ENCODE results near the gene LRRC4B.
"Not testable (repeated sequence)": the region's sequence is repeated elsewhere in the genome, so short reads cannot be mapped to it uniquely, and the experiment has no call there.

Gene LRRC4B

GRCh38 chr19:50567882-50568727, at the start of gene LRRC4B:
Gene LRRC4B (minus strand): TSS chr19:50568435. CDS start chr19:50548838, 19,597 bp downstream.
- Mint-ChIP-seq H3K27me3 (ENCODE audit: low read depth) (peaks cover 46% of the 10 kb centered on the region), H3K4me3 (no peak within 1 kb of the TSS), H3K36me3 (ENCODE audit: low read depth) (no peaks in the 10 kb centered on the region), H3K9me3 (no peaks in the 10 kb centered on the region), H3K27ac (no peak within 1 kb of the TSS), H3K4me1 (ENCODE audit: low read depth) (peaks cover 9% of the 10 kb centered on the region)

- H3K4me3 Mint-ChIP-seq; H3K9me3 Mint-ChIP-seq; H3K27ac Mint-ChIP-seq; H3K36me3 Mint-ChIP-seq (ENCODE audit: low read depth); H3K27me3 Mint-ChIP-seq (ENCODE audit: low read depth); H3K4me1 Mint-ChIP-seq (ENCODE audit: low read depth): not testable (repeated sequence)
Measured at GRCh38 chr19:50612504-50613404, 44.5 kb upstream of the LRRC4B start.

- Mint-ChIP-seq H3K4me3 (peak overlapping the region; percentile 18), H3K4me1 (ENCODE audit: low read depth) (peaks cover 5% of the 10 kb centered on the region), H3K9me3 (peaks cover 12% of the 10 kb centered on the region), H3K27ac (no peak overlapping the region), H3K27me3 (ENCODE audit: low read depth) (peaks cover 9% of the 10 kb centered on the region), H3K36me3 (ENCODE audit: low read depth) (no peaks in the 10 kb centered on the region)
Measured at GRCh38 chr19:50607874-50608785, 39.9 kb upstream of the LRRC4B start.

- H3K36me3 Mint-ChIP-seq (ENCODE audit: low read depth) = no peaks in the 10 kb centered on the region
- no peak overlapping the region for H3K4me3 Mint-ChIP-seq
- H3K27me3 Mint-ChIP-seq (ENCODE audit: low read depth) = peaks cover 15% of the 10 kb centered on the region
- peaks cover 12% of the 10 kb centered on the region for H3K9me3 Mint-ChIP-seq
- peaks cover 5% of the 10 kb centered on the region for H3K4me1 Mint-ChIP-seq (ENCODE audit: low read depth)
- no peak overlapping the region for H3K27ac Mint-ChIP-seq
Measured at GRCh38 chr19:50607388-50607787, 39.2 kb upstream of the LRRC4B start.

GRCh38 chr19:50606059-50606836, 38.0 kb upstream of the LRRC4B start:
- H3K4me3 Mint-ChIP-seq; H3K36me3 Mint-ChIP-seq (ENCODE audit: low read depth); H3K4me1 Mint-ChIP-seq (ENCODE audit: low read depth); H3K27ac Mint-ChIP-seq: not testable (repeated sequence)
- Mint-ChIP-seq H3K9me3 (peaks cover 12% of the 10 kb centered on the region), H3K27me3 (ENCODE audit: low read depth) (peaks cover 24% of the 10 kb centered on the region)

GRCh38 chr19:50604264-50605073, 36.2 kb upstream of the LRRC4B start:
- H3K36me3 Mint-ChIP-seq (ENCODE audit: low read depth); H3K27ac Mint-ChIP-seq; H3K4me3 Mint-ChIP-seq; H3K4me1 Mint-ChIP-seq (ENCODE audit: low read depth): not testable (repeated sequence)
- Mint-ChIP-seq H3K27me3 (ENCODE audit: low read depth) (peaks cover 24% of the 10 kb centered on the region), H3K9me3 (peaks cover 12% of the 10 kb centered on the region)

- Mint-ChIP-seq H3K4me1 (ENCODE audit: low read depth) (peaks cover 1% of the 10 kb centered on the region), H3K27ac (no peak overlapping the region), H3K9me3 (peaks cover 8% of the 10 kb centered on the region)
Measured at GRCh38 chr19:50602935-50603334, 34.7 kb upstream of the LRRC4B start.

GRCh38 chr19:50602496-50602895, 34.3 kb upstream of the LRRC4B start:
- H3K9me3 Mint-ChIP-seq = peaks cover 5% of the 10 kb centered on the region
- peaks cover 1% of the 10 kb centered on the region for H3K4me1 Mint-ChIP-seq (ENCODE audit: low read depth)
- H3K27me3 Mint-ChIP-seq (ENCODE audit: low read depth) = peaks cover 19% of the 10 kb centered on the region
- H3K36me3 Mint-ChIP-seq (ENCODE audit: low read depth) = no peaks in the 10 kb centered on the region
- no peak overlapping the region for H3K27ac Mint-ChIP-seq
- H3K4me3 Mint-ChIP-seq = no peak overlapping the region

More at GRCh38 chr19:50602935-50603334, 34.7 kb upstream of the LRRC4B start:
- H3K27me3 Mint-ChIP-seq (ENCODE audit: low read depth) = peaks cover 19% of the 10 kb centered on the region
- H3K36me3 Mint-ChIP-seq (ENCODE audit: low read depth) = no peaks in the 10 kb centered on the region
- H3K4me3 Mint-ChIP-seq = no peak overlapping the region

- Mint-ChIP-seq H3K4me1 (ENCODE audit: low read depth) (peaks cover 1% of the 10 kb centered on the region), H3K36me3 (ENCODE audit: low read depth) (no peaks in the 10 kb centered on the region), H3K27me3 (ENCODE audit: low read depth) (peaks cover 16% of the 10 kb centered on the region), H3K4me3 (no peak overlapping the region), H3K9me3 (peaks cover under 1% of the 10 kb centered on the region), H3K27ac (no peak overlapping the region)
Measured at GRCh38 chr19:50602089-50602422, 33.8 kb upstream of the LRRC4B start.

- Mint-ChIP-seq H3K36me3 (ENCODE audit: low read depth) (no peaks in the 10 kb centered on the region), H3K9me3 (no peaks in the 10 kb centered on the region), H3K27me3 (ENCODE audit: low read depth) (peaks cover 16% of the 10 kb centered on the region), H3K4me3 (no peak overlapping the region), H3K4me1 (ENCODE audit: low read depth) (peaks cover 1% of the 10 kb centered on the region), H3K27ac (no peak overlapping the region)
Measured at GRCh38 chr19:50601407-50602088, 33.3 kb upstream of the LRRC4B start.

GRCh38 chr19:50599427-50599826, 31.2 kb upstream of the LRRC4B start:
- no peak overlapping the region for H3K27ac Mint-ChIP-seq
- H3K9me3 Mint-ChIP-seq = no peaks in the 10 kb centered on the region
- H3K4me3 Mint-ChIP-seq = no peak overlapping the region
- H3K4me1 Mint-ChIP-seq (ENCODE audit: low read depth) = no peaks in the 10 kb centered on the region
- peaks cover 16% of the 10 kb centered on the region for H3K27me3 Mint-ChIP-seq (ENCODE audit: low read depth)
- no peaks in the 10 kb centered on the region for H3K36me3 Mint-ChIP-seq (ENCODE audit: low read depth)

GRCh38 chr19:50590191-50590590, 22.0 kb upstream of the LRRC4B start:
- Mint-ChIP-seq H3K4me1 (ENCODE audit: low read depth) (no peaks in the 10 kb centered on the region), H3K9me3 (no peaks in the 10 kb centered on the region), H3K27me3 (ENCODE audit: low read depth) (no peaks in the 10 kb centered on the region), H3K36me3 (ENCODE audit: low read depth) (no peaks in the 10 kb centered on the region), H3K27ac (no peak overlapping the region), H3K4me3 (no peak overlapping the region)

Measured in T-helper 1 cell treated with Interleukin-12 subunit alpha and Interleukin-12 subunit beta and Interleukin-4 antibody, amounts not matched to agents 30 μg/mL and 1 μg/mL, for 36 hours (primary cell).